H1 (cell line): Measurements from ENCODE around the gene ZNF609. TPM values are rescaled to one million over a fixed set of nuclear protein-coding genes. Genes with fewer than 3 reads are reported as not detected.

Source experiments
- CTCF ChIA-PET: fragments of 300-600 bp; sonication (Branson Sonifier 250); formaldehyde crosslinking; loops from one replicate; lab custom pipeline; 2021; ENCODE audit not compliant: partially characterized antibody; lab: Charles Lee
- POLR2A ChIA-PET: fragments of 300-600 bp; sonication (Branson Sonifier 250); formaldehyde crosslinking; loops from one replicate; lab custom pipeline; 2021; ENCODE audit warnings: inconsistent platforms; ENCODE audit not compliant: partially characterized antibody; lab: Charles Lee
- DNase-seq, 2 experiments: peaks; one replicate each; pipeline versions ENCODE4 v3.0.0 to v3.0.0-alpha.2; 2010 to 2022; ENCODE audit warnings: low spot score in 2 of 2, low read depth in 1 of 2, mixed read lengths in 1 of 2
- FAIRE-seq: peaks from 2 replicates; lab custom pipeline; 2011; peaks lifted over from hg19 to GRCh38; lab: Jason Lieb, UNC
- H2AFZ ChIP-seq: 2 replicates; pipeline ENCODE4 v1.8.1; 2012; ENCODE audit warnings: low read length, inconsistent platforms
- H2AK5ac ChIP-seq: 2 replicates; pipeline ENCODE4 v1.6.1; 2013; ENCODE audit warnings: low read depth, low read length
- H2BK120ac ChIP-seq: replicated peaks from 2 replicates; pipeline ENCODE3; 2013; ENCODE audit warnings: low read depth, low read length, inconsistent platforms
- H2BK12ac ChIP-seq: 2 replicates; pipeline ENCODE4 v1.6.1; 2013; ENCODE audit warnings: low read depth, low read length
- H2BK15ac ChIP-seq: 2 replicates; pipeline ENCODE4 v1.6.1; 2013; ENCODE audit warnings: low read length
- H2BK20ac ChIP-seq: 2 replicates; pipeline ENCODE4 v1.6.1; 2013; ENCODE audit warnings: low read length
- H2BK5ac ChIP-seq: 2 replicates; pipeline ENCODE4 v1.6.1; 2013; ENCODE audit warnings: low read depth, low read length
- H3K14ac ChIP-seq: 2 replicates; pipeline ENCODE4 v1.6.1; 2013; ENCODE audit warnings: inconsistent platforms; ENCODE audit not compliant: insufficient read length
- H3K18ac ChIP-seq: 2 replicates; pipeline ENCODE4 v1.6.1; 2013; ENCODE audit warnings: low read length; ENCODE audit errors: extremely low read depth
- H3K23ac ChIP-seq: 2 replicates; pipeline ENCODE4 v1.6.1; 2013; ENCODE audit warnings: inconsistent platforms; ENCODE audit not compliant: insufficient read length
- H3K23me2 ChIP-seq: 2 replicates; pipeline ENCODE4 v1.6.1; 2013; ENCODE audit warnings: low read depth, low read length
- H3K27ac ChIP-seq: 2 replicates; pipeline ENCODE4 v1.6.1; 2011; ENCODE audit warnings: low read depth, low read length, inconsistent platforms
- H3K27me3 ChIP-seq, 4 experiments: replicated peaks in 1 of 4; 1 replicate in 1 of 4; 2 replicates in 3 of 4; pipeline versions ENCODE4 v1.6.1 to v1.8.1; 2011 to 2013; ENCODE audit warnings: low read length in 3 of 4, mild to moderate bottlenecking in 3 of 4, inconsistent platforms in 2 of 4, mixed read lengths in 2 of 4, moderate library complexity in 1 of 4; ENCODE audit not compliant: control insufficient read depth in 3 of 4, insufficient read depth in 3 of 4; ENCODE audit errors: extremely low read depth in 1 of 4
- H3K36me3 ChIP-seq, 4 experiments: 2 replicates each; pipeline versions ENCODE4 v1.6.1 to v1.8.1; 2011 to 2013; ENCODE audit warnings: mild to moderate bottlenecking in 4 of 4, low read length in 3 of 4, moderate library complexity in 2 of 4, control low read depth in 1 of 4, inconsistent platforms in 1 of 4; ENCODE audit not compliant: insufficient read depth in 4 of 4, control insufficient read depth in 2 of 4
- H3K4ac ChIP-seq: replicated peaks from 2 replicates; pipeline ENCODE3; 2013; ENCODE audit warnings: low read length, low read depth, mixed read lengths, inconsistent platforms; ENCODE audit not compliant: insufficient read length
- H3K4me1 ChIP-seq, 4 experiments: replicated peaks in 1 of 4; 1 replicate in 1 of 4; 2 replicates in 3 of 4; pipeline versions ENCODE4 v1.6.1 to v1.8.1; 2011 to 2013; ENCODE audit warnings: low read length in 3 of 4, inconsistent platforms in 2 of 4, mixed read lengths in 1 of 4; ENCODE audit not compliant: insufficient read depth in 4 of 4, control insufficient read depth in 3 of 4
- H3K4me2 ChIP-seq, 2 experiments: 2 replicates each; pipeline versions ENCODE4 v1.6.1 to v1.8.1; 2011 to 2013; ENCODE audit warnings: low read depth in 2 of 2, low read length in 2 of 2, control low read depth in 1 of 2, inconsistent platforms in 1 of 2, mild to moderate bottlenecking in 1 of 2; ENCODE audit not compliant: insufficient read depth in 1 of 2
- H3K4me3 ChIP-seq, 4 experiments: fragments of 200-600, 300-600 bp in 1 of 4; sonication (generic), shearing (Covaris generic), sonication (Bioruptor Twin) in 1 of 4; 2 replicates each; pipeline versions ENCODE4 v1.5.1 to v1.8.1; 2011 to 2016; ENCODE audit warnings: low read length in 4 of 4, low read depth in 3 of 4, control low read depth in 2 of 4, inconsistent platforms in 2 of 4, mild to moderate bottlenecking in 2 of 4, mixed read lengths in 1 of 4, moderate library complexity in 1 of 4; ENCODE audit not compliant: insufficient read depth in 2 of 4; ENCODE audit errors: extremely low read depth in 1 of 4
- H3K56ac ChIP-seq: replicated peaks from 2 replicates; pipeline ENCODE3; 2013; ENCODE audit warnings: low read depth, mild to moderate bottlenecking, mixed read lengths, low read length, inconsistent platforms; ENCODE audit not compliant: insufficient read length
- H3K79me1 ChIP-seq: 2 replicates; pipeline ENCODE4 v1.6.1; 2013; ENCODE audit warnings: low read depth, low read length, control low read depth
- H3K79me2 ChIP-seq, 2 experiments: 2 replicates each; pipeline versions ENCODE4 v1.6.1 to v1.8.1; 2012 to 2013; ENCODE audit warnings: low read length in 2 of 2, mild to moderate bottlenecking in 2 of 2, inconsistent platforms in 1 of 2; ENCODE audit not compliant: insufficient read depth in 2 of 2, control insufficient read depth in 1 of 2
- H3K9ac ChIP-seq, 4 experiments: replicated peaks in 1 of 4; 1 replicate in 1 of 4; 2 replicates in 3 of 4; pipeline versions ENCODE4 v1.6.1 to v1.8.1; 2011 to 2013; ENCODE audit warnings: low read depth in 3 of 4, low read length in 3 of 4, control low read depth in 2 of 4, mild to moderate bottlenecking in 2 of 4, moderate library complexity in 2 of 4, inconsistent platforms in 1 of 4; ENCODE audit errors: extremely low read depth in 1 of 4
- H3K9me3 ChIP-seq, 2 experiments: 2 replicates each; pipeline versions ENCODE4 v1.6.1 to v1.8.1; 2012 to 2013; ENCODE audit warnings: mild to moderate bottlenecking in 2 of 2, moderate library complexity in 2 of 2, control low read depth in 1 of 2, inconsistent platforms in 1 of 2, low read depth in 1 of 2, low read length in 1 of 2, mixed read lengths in 1 of 2; ENCODE audit not compliant: insufficient read depth in 2 of 2
- H4K20me1 ChIP-seq, 2 experiments: replicated peaks in 1 of 2; 2 replicates each; pipeline versions ENCODE3 to v1.8.1; 2011 to 2013; ENCODE audit warnings: inconsistent platforms in 2 of 2, low read length in 2 of 2, mild to moderate bottlenecking in 1 of 2; ENCODE audit not compliant: insufficient read depth in 2 of 2, control insufficient read depth in 1 of 2
- H4K5ac ChIP-seq: 2 replicates; pipeline ENCODE4 v1.6.1; 2013; ENCODE audit warnings: low read length, low read depth, mixed read lengths, inconsistent platforms; ENCODE audit not compliant: insufficient read length
- H4K8ac ChIP-seq: 2 replicates; pipeline ENCODE4 v1.8.0; 2013; ENCODE audit warnings: mild to moderate bottlenecking, moderate library complexity, low read length, inconsistent platforms; ENCODE audit not compliant: insufficient read depth; ENCODE audit errors: extremely low read depth
- H4K91ac ChIP-seq: replicated peaks from 2 replicates; pipeline ENCODE3; 2013; ENCODE audit warnings: low read length, mixed read lengths, inconsistent platforms; ENCODE audit not compliant: insufficient read length
- BCL11A ChIP-seq, 2 experiments: IDR thresholded peaks; one replicate each; pipeline ENCODE4 v1.6.1; 2011; ENCODE audit warnings: low read depth in 2 of 2, low read length in 2 of 2, mild to moderate bottlenecking in 2 of 2
- JUND ChIP-seq: IDR thresholded peaks from 2 replicates; pipeline ENCODE4 v1.6.1; 2011; ENCODE audit warnings: mild to moderate bottlenecking, improper control_type of control experiment, low read length
- KDM4A ChIP-seq: IDR thresholded peaks from one replicate; pipeline ENCODE4 v1.7.1; 2012; ENCODE audit warnings: low read depth, mild to moderate bottlenecking, moderate library complexity, low read length, inconsistent platforms; ENCODE audit not compliant: severe bottlenecking
- MAFK ChIP-seq: IDR thresholded peaks from 2 replicates; pipeline ENCODE4 v1.6.1; 2012; ENCODE audit warnings: low read depth, mild to moderate bottlenecking, improper control_type of control experiment, low read length
- NRF1 ChIP-seq: IDR thresholded peaks from 2 replicates; pipeline ENCODE4 v1.6.1; 2011; ENCODE audit warnings: mild to moderate bottlenecking, low read depth, low read length, improper control_type of control experiment
- RBBP5 ChIP-seq: IDR thresholded peaks from 2 replicates; pipeline ENCODE4 v1.7.1; 2012; ENCODE audit warnings: low read depth, mild to moderate bottlenecking, inconsistent platforms, low read length, moderate library complexity, borderline replicate concordance
- RFX5 ChIP-seq: IDR thresholded peaks from 2 replicates; pipeline ENCODE4 v1.6.1; 2011; ENCODE audit warnings: low read depth, low read length, improper control_type of control experiment, borderline replicate concordance
- TAF1 ChIP-seq: IDR thresholded peaks from 2 replicates; pipeline ENCODE4 v1.6.1; 2011; ENCODE audit warnings: mild to moderate bottlenecking, low read depth, low read length
- TAF7 ChIP-seq: optimal IDR thresholded peaks from 2 replicates; pipeline ENCODE3; 2011; ENCODE audit warnings: low read depth, mild to moderate bottlenecking, inconsistent platforms, low read length, moderate library complexity, borderline replicate concordance
- TBP ChIP-seq: IDR thresholded peaks from 2 replicates; pipeline ENCODE4 v1.6.1; 2011; ENCODE audit warnings: low read depth, low read length, improper control_type of control experiment
- TEAD4 ChIP-seq: IDR thresholded peaks from 2 replicates; pipeline ENCODE4 v1.6.1; 2012; ENCODE audit warnings: low read depth, low read length, inconsistent platforms, mixed read lengths
- WGBS, 2 experiments: shearing (Covaris generic) in 1 of 2; methylation state at CpG; one replicate each; pipeline versions ENCODE4 v1.1.6 to v1.1.7; 2013 to 2015; ENCODE audit warnings: low lambda C conversion rate in 2 of 2, mixed read lengths in 2 of 2, inconsistent platforms in 1 of 2, low coverage in 1 of 2, missing lambda C conversion rate in 1 of 2; ENCODE audit not compliant: insufficient replicate concordance in 2 of 2, insufficient coverage in 1 of 2, insufficient read length in 1 of 2; ENCODE audit errors: extremely low coverage in 1 of 2, missing lambda C conversion rate in 1 of 2; 5-methylcytosine and 5-hydroxymethylcytosine counted together
- polyA plus RNA-seq, 7 experiments: library from polyadenylated mRNA; depleted of rRNA in 3 of 7; stranded (reverse) in 5 of 7; unstranded in 2 of 7; fragments of >200 nt in 5 of 7; fragments of 200-250 nt in 2 of 7; gene quantifications; 1 replicate in 5 of 7; 2 replicates in 1 of 7; 4 replicates in 1 of 7; pipeline versions ENCODE4 v1.2.1 to v1.2.3, GENCODE V29; 2011 to 2013; ENCODE audit warnings: missing spikeins in 2 of 7, mixed read lengths in 2 of 7
- total RNA-seq: library from RNA; stranded (reverse); fragmentation: NEBNext Ultra II Directional; extraction: Animal tissue kit (Norgen Biotek cat#: 25700); gene quantifications from 2 replicates; pipeline ENCODE4 v1.2.1, GENCODE V29; 2021
- TF ChIP-seq, protein P1 (sequence below), 3 experiments: IDR thresholded peaks; 1 replicate in 2 of 3; 2 replicates in 1 of 3; pipeline versions ENCODE4 v1.5.1 to v1.6.1; 2011; ENCODE audit warnings: low read length in 3 of 3, mild to moderate bottlenecking in 3 of 3, inconsistent platforms in 2 of 3, low read depth in 1 of 3, moderate library complexity in 1 of 3; ENCODE audit not compliant: insufficient read depth in 1 of 3; ENCODE audit errors: control extremely low read depth in 1 of 3

Gene ZNF609
- total and polyA plus RNA-seq, 2 of the 8 experiments (the other 6 are each of a cell fraction or from before 2014, with no cell fraction given): 15.5 to 47.8 TPM

DNA sequence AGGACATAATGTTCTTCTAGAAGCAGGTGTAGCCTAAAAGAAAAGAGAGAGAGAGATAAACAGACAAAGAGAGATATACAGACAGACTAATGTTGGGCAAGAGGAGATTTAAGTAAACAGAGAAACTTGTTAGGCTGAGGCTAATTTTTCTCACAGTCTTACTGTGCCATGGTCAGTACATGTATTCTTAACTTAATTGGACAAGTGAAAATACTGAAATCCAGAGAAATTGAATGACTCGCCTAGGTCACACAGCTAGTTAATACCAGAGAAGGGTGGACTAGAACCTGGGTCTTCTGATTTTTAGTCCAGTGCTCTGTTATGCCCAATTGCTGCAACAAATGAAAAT, 6.7 kb upstream of the ZNF609 start:
- peaks cover 0 to 2% (median under 1%) of the 10 kb centered on the region in 4 experiments; a peak in 1 of 7 replicates for H3K4me1 ChIP-seq
- H2BK120ac ChIP-seq: no peak overlapping the region
- no peak overlapping the region for H4K5ac ChIP-seq
- H3K4me2 ChIP-seq: no peak overlapping the region
- H3K79me1 ChIP-seq: no peaks in the 10 kb centered on the region
- H3K18ac ChIP-seq: no peak overlapping the region
- H3K4me3 ChIP-seq: no peak overlapping the region
- H4K91ac ChIP-seq: no peak overlapping the region
- H2BK5ac ChIP-seq: no peak overlapping the region
- no peaks in the 10 kb centered on the region for H3K27me3 ChIP-seq
- ChIA-PET CTCF (interaction anchor here (0.9 kb wide), 1 partner anchor 27 kb away, joined by 3 read pairs; no protein-coding TSS in a partner anchor), POLR2A (interaction anchor here (0.5 kb wide), 1 partner anchor 45 kb away, joined by 5 read pairs; no protein-coding TSS in a partner anchor)
- H3K9me3 ChIP-seq: no peaks in the 10 kb centered on the region
- FAIRE-seq (no peak), DNase-seq (no peak)
- H2BK12ac ChIP-seq: no peak overlapping the region
- H3K9ac ChIP-seq: no peak overlapping the region
- H2AFZ ChIP-seq: no peak overlapping the region
- H4K20me1 ChIP-seq: no peaks in the 10 kb centered on the region
- H3K27ac ChIP-seq: no peak overlapping the region
- no peaks in the 10 kb centered on the region for H3K36me3 ChIP-seq
- H2BK20ac ChIP-seq: no peak overlapping the region
- H2AK5ac ChIP-seq: no peak overlapping the region
- no peak overlapping the region for H2BK15ac ChIP-seq
- H3K14ac ChIP-seq: no peak overlapping the region
- H3K23ac ChIP-seq: no peak overlapping the region
- WGBS, 2 experiments: 96% methylated on average over 1 of the region's 1 CpG; no CpG with 5 or more reads in 1 of the 2 experiments
- no peaks in the 10 kb centered on the region for H3K23me2 ChIP-seq
- H3K79me2 ChIP-seq: no peaks in the 10 kb centered on the region
- no peak overlapping the region for H3K4ac ChIP-seq
- H4K8ac ChIP-seq: no peak overlapping the region
- no peak overlapping the region for H3K56ac ChIP-seq
- TF ChIP-seq TBP: no peak
- no peak for TF ChIP-seq NRF1
- TF ChIP-seq, protein P1, sequence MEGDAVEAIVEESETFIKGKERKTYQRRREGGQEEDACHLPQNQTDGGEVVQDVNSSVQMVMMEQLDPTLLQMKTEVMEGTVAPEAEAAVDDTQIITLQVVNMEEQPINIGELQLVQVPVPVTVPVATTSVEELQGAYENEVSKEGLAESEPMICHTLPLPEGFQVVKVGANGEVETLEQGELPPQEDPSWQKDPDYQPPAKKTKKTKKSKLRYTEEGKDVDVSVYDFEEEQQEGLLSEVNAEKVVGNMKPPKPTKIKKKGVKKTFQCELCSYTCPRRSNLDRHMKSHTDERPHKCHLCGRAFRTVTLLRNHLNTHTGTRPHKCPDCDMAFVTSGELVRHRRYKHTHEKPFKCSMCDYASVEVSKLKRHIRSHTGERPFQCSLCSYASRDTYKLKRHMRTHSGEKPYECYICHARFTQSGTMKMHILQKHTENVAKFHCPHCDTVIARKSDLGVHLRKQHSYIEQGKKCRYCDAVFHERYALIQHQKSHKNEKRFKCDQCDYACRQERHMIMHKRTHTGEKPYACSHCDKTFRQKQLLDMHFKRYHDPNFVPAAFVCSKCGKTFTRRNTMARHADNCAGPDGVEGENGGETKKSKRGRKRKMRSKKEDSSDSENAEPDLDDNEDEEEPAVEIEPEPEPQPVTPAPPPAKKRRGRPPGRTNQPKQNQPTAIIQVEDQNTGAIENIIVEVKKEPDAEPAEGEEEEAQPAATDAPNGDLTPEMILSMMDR (IDR thresholded peaks at IDR 0.05; ENCODE audit: control extremely low read depth in 1 of 3, insufficient read depth in 1 of 3, low read depth in 1 of 3, low read length in 3 of 3): no peak
- no peak for TF ChIP-seq RBBP5
- TF ChIP-seq JUND: no peak
- TF ChIP-seq RFX5: no peak
- TF ChIP-seq BCL11A (IDR thresholded peaks at IDR 0.05; ENCODE audit: low read depth in 2 of 2, low read length in 2 of 2): no peak
- TF ChIP-seq MAFK: no peak
- no peak for TF ChIP-seq TAF7
- TF ChIP-seq TAF1: no peak
- TF ChIP-seq TEAD4: no peak
- TF ChIP-seq KDM4A: no peak
